Glomerular visceral epithelial cell (primary cell): ENCODE measurements around the gene SPAG6.
A peak's percentile ranks its signal among the peaks of the same experiment; 100 is the strongest.
"Not testable (repeated sequence)": the region's sequence is repeated elsewhere in the genome, so short reads cannot be mapped to it uniquely, and the experiment has no call there.

Source experiments
- DNase-seq: peaks from one replicate; pipeline ENCODE4 v3.0.0-alpha.2; 2016; ENCODE audit errors: extremely low spot score

SPAG6 gene

GRCh38 chr10:22370320-22370719 lies 25.0 kb downstream of the SPAG6 start:
- DNase-seq = no peak

DNA sequence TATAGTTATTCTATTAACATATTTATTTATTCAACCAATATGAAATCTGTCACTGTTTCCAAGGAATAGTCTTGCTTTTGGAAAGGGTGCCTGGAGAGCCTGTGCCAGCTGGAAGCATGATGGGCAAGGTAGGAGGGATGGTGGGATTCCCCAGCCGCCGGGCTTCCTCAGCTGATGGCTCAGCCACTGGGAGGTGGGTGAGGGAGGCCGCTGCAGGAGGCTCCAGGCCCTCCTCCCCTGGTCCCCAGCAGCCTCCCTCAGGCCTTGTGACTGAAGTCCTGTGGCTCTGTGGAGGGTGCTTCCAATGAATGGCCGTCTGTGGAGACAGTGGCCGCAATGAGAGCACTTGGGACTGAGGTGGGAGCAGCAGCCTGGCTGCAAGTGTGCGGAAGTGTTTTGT lies 27.0 kb downstream of the SPAG6 start:
- no peak for DNase-seq

DNA sequence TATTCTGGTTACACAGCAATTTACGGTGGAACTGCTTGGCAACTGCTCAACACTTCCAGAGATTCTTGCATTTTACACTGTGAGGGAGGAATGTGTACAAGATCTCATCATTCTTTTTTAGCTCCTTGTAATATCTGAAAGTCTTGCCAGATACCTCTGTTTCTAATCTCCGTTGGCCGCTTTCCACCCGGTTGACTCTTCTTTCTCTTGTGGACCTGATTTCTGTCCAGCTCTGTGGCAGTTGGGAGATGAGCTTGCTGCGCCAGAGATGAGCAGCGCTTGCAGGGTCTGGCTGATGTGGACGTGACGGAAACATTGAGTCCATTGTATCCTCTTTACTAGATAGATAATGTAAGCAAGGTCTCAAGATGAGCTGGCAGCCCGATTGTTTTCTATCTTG lies 27.6 kb downstream of the SPAG6 start:
- no peak for DNase-seq

DNA sequence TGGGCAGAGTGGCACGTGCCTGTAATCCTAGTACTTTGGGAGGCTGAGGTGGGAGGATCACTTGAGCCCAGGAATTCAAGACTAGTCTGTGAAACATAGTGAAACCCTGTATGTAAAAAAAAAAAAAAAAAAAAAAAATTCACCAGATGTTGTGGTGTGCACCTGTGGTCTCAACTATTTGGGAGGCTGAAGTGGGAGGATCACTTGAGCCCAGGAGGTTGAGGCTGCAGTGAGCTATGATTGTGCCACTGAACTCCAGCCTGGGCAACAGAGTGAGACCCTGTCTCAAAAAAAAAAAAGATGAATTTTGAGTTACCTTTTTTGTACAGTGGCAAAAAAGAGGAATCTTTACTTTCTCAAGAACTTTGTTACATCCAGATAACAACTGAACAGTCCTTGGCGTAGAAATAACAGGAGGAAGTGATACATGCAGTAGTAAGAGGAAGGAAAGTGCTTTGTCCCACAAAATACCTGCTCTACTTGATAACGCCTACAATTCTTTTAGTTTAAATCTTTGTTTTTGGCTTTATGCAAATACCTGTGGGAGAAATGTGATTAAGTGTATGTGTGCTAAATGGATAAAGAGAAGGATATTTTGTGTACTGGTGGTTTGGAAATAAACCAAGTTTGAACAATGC lies 29.3 kb downstream of the SPAG6 start:
- DNase-seq = no peak

GRCh38 chr10:22379059-22379458 lies 33.8 kb downstream of the SPAG6 start:
- DNase-seq = no peak

DNA sequence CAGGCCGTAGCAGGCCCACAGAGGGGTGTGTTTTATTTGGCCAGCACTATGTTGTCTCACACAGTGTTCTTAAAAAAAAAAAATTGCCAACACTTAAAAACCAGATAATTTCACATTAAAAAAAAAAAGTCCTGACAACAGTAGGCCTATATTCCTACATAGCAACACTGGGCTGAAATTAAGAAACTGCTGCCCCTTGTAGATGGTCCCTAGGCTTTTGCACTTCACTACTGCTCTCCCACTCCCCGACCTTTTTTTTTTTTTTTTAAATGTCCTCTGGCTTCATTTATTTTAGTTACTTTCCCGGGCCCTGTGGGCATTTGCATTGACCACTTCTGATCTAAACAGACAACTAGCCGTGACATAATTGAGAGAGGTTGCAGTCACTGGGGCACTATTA lies 36.0 kb downstream of the SPAG6 start:
- DNase-seq = no peak

DNA sequence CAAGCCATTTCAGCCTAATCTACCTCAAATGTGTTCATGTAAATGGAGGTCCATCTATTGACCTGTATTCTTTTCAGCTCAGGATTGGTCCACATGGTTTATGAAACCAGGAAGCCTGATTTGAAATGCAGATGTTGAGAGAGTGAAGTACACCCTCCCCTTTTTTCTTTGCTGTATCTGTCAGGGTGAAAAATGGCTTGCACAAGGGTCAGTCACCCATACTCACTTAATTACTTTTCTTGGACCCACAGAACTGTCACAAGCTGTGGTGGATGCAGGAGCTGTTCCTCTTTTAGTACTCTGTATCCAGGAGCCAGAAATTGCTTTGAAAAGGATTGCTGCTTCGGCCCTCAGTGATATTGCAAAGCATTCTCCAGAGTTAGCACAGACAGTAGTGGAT lies 41.2 kb downstream of the SPAG6 start:
- DNase-seq = no peak

DNA sequence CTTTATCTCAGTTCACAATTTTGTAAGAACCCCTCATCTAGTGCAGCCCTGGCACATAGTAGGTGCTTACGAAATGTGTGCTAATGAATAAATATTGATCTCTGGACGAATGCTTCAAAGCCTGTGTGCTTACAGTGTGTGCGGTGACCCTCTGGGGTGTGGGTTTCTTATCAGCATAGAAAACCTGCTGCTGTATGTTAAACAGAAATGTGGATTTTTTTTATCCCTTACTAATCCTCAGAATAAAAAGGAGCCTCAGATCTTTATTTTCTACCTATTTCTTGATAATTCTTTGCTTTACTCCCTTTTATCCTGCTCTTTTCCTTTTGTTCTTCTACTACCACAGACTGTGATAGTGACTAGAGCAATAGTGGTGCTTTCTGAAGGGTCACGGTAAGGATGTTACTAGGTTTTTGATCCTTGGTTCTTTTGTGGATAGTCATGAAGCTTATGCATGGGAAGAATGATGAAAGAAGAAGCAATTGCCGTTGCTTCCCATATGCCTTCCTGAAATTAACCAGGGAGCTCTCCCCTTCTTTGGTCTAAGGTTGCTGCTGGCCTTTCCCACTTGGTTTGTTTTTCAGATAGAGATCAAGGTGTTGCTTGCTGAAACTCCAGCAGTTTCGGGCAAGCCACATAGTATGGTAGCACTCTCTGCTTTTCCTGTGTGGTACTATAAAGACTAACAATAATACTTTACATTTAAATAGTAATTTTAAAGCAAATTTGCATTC lies 44.7 kb downstream of the SPAG6 start:
- DNase-seq = no peak

DNA sequence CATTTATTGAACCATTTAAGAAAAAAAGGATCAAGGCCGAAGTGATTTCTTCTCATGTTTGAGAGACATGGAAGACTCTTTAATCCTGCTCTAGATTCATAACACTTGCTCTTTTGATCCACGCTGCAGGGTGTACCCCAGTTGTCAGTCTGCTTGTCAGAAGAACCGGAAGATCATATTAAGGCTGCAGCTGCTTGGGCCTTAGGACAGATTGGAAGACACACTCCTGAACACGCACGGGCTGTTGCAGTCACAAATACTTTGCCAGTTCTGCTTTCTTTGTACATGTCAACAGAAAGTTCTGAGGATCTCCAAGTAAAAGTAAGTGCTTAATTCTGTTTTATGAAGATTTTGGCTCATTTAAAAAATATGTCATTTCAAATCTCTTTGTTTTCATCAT lies 46.3 kb downstream of the SPAG6 start:
- DNase-seq = no peak

DNA sequence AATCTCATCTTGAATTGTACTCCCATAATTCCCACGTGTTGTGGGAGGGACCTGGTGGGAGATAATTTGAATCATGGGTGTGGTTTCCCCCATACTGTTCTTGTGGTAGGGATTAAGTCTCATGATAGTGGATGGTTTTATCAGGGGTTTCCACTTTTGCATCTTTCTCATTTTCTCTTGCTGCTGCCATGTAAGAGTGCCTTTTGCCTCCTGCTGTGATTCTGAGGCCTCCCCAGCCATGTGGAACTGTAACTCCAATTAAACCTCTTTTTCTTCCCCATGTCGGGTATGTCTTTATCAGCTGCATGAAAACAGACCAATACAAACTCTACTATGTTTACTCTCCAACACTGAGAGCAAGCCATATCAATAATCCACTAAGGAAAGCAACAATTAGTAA lies 50.9 kb downstream of the SPAG6 start:
- DNase-seq = not testable (repeated sequence)

DNA sequence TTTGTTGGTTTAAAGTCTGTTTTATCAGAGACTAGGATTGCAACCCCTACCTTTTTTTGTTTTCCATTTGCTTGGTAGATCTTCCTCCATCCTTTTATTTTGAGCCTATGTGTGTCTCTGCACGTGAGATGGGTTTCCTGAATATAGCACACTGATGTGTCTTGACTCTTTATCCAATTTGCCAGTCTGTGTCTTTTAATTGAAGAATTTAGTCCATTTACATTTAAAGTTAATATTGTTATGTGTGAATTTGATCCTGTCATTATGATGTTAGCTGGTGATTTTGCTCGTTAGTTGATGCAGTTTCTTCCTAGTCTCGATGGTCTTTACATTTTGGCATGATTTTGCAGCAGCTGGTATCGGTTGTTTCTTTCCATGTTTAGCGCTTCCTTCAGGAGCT lies 61.6 kb downstream of the SPAG6 start:
- not testable (repeated sequence) for DNase-seq

DNA sequence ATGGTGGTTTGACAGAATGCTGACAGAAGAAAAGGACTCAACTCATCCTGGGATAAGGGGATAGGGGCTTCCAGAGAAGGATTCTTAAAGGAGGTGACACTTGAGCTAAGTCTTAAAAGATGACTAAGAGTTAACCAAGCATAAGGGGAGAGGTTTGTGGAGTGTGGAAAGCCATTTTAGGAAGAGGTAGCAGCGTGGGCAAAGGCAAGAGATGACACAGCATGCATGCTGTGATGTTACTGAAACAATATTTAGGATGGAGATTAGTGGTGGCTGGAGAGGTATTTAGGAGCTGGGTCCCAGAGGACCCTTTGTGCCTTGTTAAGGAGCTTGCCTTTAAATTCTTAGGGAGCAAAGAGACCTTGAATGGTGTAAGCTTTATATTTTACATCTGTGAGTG lies 65.1 kb downstream of the SPAG6 start:
- no peak for DNase-seq

DNA sequence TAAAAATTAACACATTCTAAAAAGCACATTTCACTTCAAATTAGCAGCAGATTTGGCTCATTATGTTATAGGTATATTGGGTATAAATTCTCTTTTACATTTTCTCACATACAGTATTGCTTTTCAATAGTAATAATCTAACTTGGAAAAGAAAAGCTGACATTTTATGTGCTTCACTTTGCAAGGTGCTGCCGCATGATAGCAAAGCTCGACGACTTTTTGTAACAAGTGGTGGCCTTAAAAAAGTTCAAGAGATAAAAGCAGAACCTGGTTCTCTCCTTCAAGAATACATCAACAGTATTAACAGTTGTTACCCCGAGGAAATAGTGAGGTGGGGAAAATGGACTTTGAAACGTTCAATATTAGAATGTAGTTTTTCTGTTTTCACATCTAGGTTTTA lies 65.5 kb downstream of the SPAG6 start:
- no peak for DNase-seq

DNA sequence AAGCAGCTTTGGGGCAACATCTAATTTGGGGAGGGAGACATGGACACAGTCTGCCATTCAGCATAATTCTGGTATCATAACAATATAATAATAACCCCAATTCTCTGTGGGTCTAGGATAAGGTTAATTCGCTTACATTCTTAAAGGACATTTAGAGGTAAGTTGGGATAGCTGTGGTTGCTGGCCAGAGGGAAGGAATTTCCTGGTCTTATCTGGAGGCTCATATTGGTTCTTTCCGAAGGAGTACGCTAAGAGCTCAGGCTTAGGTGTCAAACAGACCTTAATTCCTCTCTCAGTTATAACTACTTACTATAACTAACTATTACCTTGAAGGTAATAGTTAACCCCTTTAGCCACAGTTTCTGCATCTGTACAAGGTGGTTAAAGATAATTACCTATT lies 68.8 kb downstream of the SPAG6 start:
- no peak for DNase-seq

- DNase-seq = no peak
Observed at GRCh38 chr10:22415072-22415471, 69.8 kb downstream of the SPAG6 start.

- DNase-seq = no peak
Observed at GRCh38 chr10:22417736-22418268, 72.5 kb downstream of the SPAG6 start.

GRCh38 chr10:22420787-22421517 lies 75.7 kb downstream of the SPAG6 start:
- DNase-seq = no peak

DNA sequence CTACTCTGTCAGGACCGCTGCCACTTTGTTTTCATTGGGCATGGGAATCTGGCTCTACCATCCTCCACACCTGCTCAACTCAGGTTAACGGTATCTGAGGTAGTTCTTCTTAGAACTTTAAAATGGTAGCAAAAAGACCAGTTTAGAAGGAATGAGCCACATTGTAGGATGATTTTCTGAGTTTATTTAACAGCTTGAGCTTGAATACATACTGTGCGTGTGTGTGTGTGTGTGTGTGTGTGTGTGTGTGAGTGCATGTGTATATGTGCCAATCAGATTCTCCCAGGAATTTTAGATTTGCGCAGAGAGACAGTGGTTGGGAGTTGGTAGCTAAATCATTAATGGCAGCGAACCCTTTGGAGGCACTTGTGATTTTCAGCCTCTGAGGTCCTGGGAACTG lies 81.4 kb downstream of the SPAG6 start:
- DNase-seq = no peak

DNA sequence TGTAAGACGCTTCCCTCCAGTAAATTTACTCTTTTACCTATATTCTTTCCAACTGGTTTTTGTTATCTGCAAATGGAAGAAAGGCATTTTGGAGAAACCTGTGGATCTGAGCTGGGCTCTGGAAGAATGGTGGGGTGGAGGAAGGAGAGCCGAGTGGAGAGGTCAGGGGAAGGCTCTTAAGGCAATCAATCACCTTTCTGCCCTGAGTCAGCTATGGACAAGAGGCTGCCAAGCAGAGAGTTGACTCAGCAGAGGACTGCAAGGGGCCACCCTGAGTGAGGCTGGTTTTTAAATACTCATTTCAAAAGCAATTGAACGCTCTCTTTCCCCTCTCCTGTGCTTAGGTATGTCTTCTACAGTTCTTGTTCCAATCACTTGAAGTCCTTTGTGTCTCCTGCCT lies 81.8 kb downstream of the SPAG6 start:
- DNase-seq = peak; percentile 69

DNA sequence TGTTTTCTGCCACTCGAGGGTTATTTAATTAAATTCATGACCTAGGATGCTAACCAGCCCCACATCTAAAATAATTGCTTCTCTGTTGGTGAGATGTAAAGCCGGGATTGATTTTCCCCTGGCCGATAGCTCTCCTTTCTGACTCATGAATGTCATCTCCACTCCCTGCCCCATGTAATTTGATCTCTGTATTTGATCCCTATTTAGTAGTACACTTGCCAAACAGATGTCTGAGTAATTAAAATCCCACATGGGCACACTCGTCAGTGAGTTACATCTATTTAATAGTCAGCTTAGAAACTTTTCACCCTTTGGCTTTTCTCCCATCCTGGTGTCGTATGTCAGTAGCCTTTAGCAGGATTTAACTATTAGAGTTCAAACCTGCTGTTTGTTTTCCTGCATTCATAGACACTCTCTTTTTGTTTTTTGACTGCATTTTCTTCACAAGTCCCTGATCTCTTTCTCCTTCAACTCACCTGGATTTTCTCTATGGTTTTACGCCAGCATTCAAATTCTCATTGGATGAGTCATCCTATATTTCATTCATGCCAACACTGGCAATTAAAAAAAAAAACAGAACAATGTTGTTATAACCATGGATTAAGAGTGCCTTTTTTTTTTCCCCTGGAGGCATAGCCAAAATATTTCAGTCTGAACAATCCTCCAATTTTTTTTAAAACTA lies 82.7 kb downstream of the SPAG6 start:
- peak; percentile 64 for DNase-seq

DNA sequence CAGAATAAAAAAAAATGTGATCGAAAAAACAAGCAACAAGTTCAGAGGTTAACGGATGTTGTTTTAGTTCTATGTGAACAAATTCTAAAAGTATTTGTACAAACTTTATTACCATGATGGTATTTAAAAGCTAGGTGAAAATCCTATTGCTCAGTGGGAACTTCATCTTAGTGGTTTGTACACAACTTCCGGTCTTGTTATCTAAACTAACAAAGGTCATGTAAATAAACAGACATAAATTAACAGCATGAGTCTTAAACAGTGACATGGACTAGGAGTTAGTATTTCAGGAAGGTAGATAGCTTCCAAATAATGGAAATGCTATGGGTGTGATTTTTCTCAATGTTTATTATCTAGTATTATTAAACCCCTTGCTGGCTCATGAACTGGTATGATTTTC lies 83.8 kb downstream of the SPAG6 start:
- no peak for DNase-seq

DNA sequence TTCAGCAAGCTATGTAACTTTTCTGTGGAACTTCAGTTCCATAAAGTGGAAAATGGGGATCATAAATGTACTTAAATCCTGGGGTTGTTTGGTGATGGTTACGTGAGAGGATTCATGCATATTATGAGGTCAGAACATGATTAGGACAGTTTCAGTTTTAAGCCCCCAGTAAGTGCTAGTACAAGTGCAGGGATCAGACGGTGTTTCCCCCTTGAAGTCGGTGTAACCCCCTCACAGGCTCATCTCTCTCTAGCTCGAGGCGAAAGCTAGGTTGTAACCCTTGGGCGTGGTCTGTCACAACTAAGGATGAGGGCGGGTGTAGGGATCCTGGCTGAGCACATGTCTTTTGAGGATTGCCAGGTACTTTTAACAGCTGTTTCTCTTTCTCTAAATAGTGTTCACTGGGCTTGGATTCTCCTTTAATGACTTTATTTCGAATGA lies 84.7 kb downstream of the SPAG6 start:
- no peak for DNase-seq
